Measurements from ENCODE around the gene SLC35G2. TPM values are rescaled to one million over a fixed set of nuclear protein-coding genes. Genes with fewer than 3 reads are reported as not detected.

SLC35G2 gene
- total RNA-seq, 1 experiment from 2014 or later, result 6.6 TPM

DNA sequence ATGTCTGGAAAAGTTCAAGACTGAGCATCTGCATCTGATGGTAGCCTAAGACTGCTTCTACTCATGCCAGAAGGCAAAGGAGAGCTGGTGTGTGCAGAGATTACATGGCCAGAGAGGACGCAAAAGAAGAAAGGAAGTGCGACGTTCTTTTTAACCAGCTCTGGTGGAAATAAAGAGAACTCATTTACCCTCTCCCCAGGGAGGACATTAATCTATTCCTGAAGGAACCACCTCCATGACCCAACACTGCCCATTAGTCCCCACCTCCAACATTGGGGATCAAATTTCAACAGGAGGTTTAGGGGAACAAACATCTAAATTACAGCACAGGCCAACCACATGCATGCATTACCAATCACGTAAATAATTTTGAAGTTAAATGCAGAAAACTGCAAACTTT lies 41.6 kb downstream of the SLC35G2 start:
- peak overlapping the region in 2 of 3 experiments; percentile 53 to 59; a peak in 3 of 7 replicates for H3K27ac Mint-ChIP-seq
- Histone ChIP-seq H3K4ac (ENCODE audit: low read depth, low read length) (no peak overlapping the region), H3K56ac (ENCODE audit: insufficient read length, low read depth, low read length) (no peak overlapping the region), H3K4me2 (ENCODE audit: insufficient read depth, insufficient read length, low read length) (peak overlapping the region; percentile 81), H3K27ac (ENCODE audit: insufficient read length, low read depth, low read length) (no peak overlapping the region), H3K23ac (ENCODE audit: insufficient read length, low read depth, low read length) (no peak overlapping the region), H2BK5ac (ENCODE audit: insufficient read length, low read length) (no peak overlapping the region), H2AFZ (ENCODE audit: low read length) (no peak overlapping the region), H2BK20ac (ENCODE audit: low read depth, low read length, poor library complexity, severe bottlenecking) (no peak overlapping the region), H2BK15ac (ENCODE audit: low read depth, low read length) (no peak overlapping the region), H3K79me1 (ENCODE audit: insufficient read depth, low read depth, low read length, poor library complexity, severe bottlenecking) (no peaks in the 10 kb centered on the region), H2AK5ac (ENCODE audit: insufficient read length, low read length) (no peak overlapping the region), H3K18ac (ENCODE audit: insufficient read length, low read depth, low read length) (no peak overlapping the region), H4K91ac (ENCODE audit: insufficient read length, low read depth, low read length) (no peak overlapping the region), H3K14ac (ENCODE audit: insufficient read depth, low read length) (no peak overlapping the region), H3K23me2 (ENCODE audit: insufficient read length, low read depth, low read length, poor library complexity, severe bottlenecking) (peaks cover 14% of the 10 kb centered on the region), H4K5ac (ENCODE audit: insufficient read length, low read depth, low read length) (no peak overlapping the region), H3K9ac (ENCODE audit: extremely low read depth, insufficient read length, low read length) (peak overlapping the region; percentile 45), H3K27me3 (ENCODE audit: insufficient read depth, low read length) (no peaks in the 10 kb centered on the region), H4K20me1 (ENCODE audit: control insufficient read depth, insufficient read depth, insufficient read length) (no peaks in the 10 kb centered on the region), H2BK12ac (ENCODE audit: insufficient read length, low read depth, low read length) (no peak overlapping the region), H3T11ph (ENCODE audit: low read length) (no peak overlapping the region), H2BK120ac (ENCODE audit: low read depth, low read length, poor library complexity, severe bottlenecking) (no peak overlapping the region), H4K8ac (replicated peaks; ENCODE audit: insufficient read length, low read depth, low read length) (no peak overlapping the region), H3K9me3 (ENCODE audit: control insufficient read depth, low read depth, low read length) (no peaks in the 10 kb centered on the region), H3K79me2 (ENCODE audit: insufficient read depth, low read length) (peaks cover 5% of the 10 kb centered on the region; the same call in 1 of the 2 replicates), H3K4me1 (ENCODE audit: insufficient read depth, low read length) (peaks cover 2% of the 10 kb centered on the region; the same call in 1 of the 2 replicates)
- no peaks in the 10 kb centered on the region for H3K27me3 Mint-ChIP-seq (ENCODE audit: low read depth)
- peaks cover 29 to 43% of the 10 kb centered on the region in 2 experiments for H3K4me1 Mint-ChIP-seq
- peak overlapping the region; percentile 86 to 96 for H3K4me3 Mint-ChIP-seq
- WGBS (ENCODE audit: extremely low coverage, insufficient read length, low lambda C conversion rate), result no CpG with 5 or more reads among the region's 4 CpGs
- no peaks in the 10 kb centered on the region for H3K9me3 Mint-ChIP-seq
- TF ChIP-seq, protein P1, sequence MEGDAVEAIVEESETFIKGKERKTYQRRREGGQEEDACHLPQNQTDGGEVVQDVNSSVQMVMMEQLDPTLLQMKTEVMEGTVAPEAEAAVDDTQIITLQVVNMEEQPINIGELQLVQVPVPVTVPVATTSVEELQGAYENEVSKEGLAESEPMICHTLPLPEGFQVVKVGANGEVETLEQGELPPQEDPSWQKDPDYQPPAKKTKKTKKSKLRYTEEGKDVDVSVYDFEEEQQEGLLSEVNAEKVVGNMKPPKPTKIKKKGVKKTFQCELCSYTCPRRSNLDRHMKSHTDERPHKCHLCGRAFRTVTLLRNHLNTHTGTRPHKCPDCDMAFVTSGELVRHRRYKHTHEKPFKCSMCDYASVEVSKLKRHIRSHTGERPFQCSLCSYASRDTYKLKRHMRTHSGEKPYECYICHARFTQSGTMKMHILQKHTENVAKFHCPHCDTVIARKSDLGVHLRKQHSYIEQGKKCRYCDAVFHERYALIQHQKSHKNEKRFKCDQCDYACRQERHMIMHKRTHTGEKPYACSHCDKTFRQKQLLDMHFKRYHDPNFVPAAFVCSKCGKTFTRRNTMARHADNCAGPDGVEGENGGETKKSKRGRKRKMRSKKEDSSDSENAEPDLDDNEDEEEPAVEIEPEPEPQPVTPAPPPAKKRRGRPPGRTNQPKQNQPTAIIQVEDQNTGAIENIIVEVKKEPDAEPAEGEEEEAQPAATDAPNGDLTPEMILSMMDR (conservative IDR thresholded peaks at IDR 0.05), result no peak
- H3K36me3 Mint-ChIP-seq (ENCODE audit: insufficient read depth in 1 of 3, low read depth in 3 of 3), result peaks cover 3 to 16% (median 9%) of the 10 kb centered on the region in 3 experiments; a peak in 4 of 7 replicates
- no peak for DNase-seq

Data from H9 (cell line).